Right lung (tissue), 10 donors: Measurements from ENCODE around the gene PLCB2. TPM values are rescaled to one million over a fixed set of nuclear protein-coding genes. Genes with fewer than 3 reads are reported as not detected.

Experiments used
- DNase-seq, 2 donors: peaks; one replicate each; pipeline ENCODE4 v3.0.0-alpha.2; 2013
- long read RNA-seq, 8 donors: transcript quantifications; one replicate each; lab custom pipeline, GENCODE V29; 2026
- polyA plus RNA-seq, 5 donors: library from polyadenylated mRNA; unstranded; fragments of 120-200 nt; gene quantifications; one replicate each; pipeline versions ENCODE4 v1.2.1 to v1.2.3, GENCODE V29; 2013; ENCODE audit warnings: inconsistent platforms in 1 of 5, low replicate concordance in 1 of 5; ENCODE audit not compliant: insufficient read length in 5 of 5, insufficient read depth in 1 of 5

PLCB2 gene
- 10 to 100 TPM; 10.1 to 20.7 (median 16.4) TPM for polyA plus RNA-seq
- long read RNA-seq, donor 1, result 0 reads
- long read RNA-seq, donor 2, result 0 reads
- long read RNA-seq, donor 3, partial matches to known transcripts, result 51 of 51 reads
- long read RNA-seq, donor 3, other reads (novel, unspliced or antisense), result 0 of 51 reads
- long read RNA-seq, donor 4, result 0 reads
- long read RNA-seq, donor 5, full-length matches to known transcripts, result 1 of 1 reads
- long read RNA-seq, donor 5, partial matches to known transcripts, result 0 of 1 reads
- long read RNA-seq, donor 5, other reads (novel, unspliced or antisense), result 0 of 1 reads
- long read RNA-seq, donor 6, result 0 reads
- long read RNA-seq, donor 7, result 0 reads
- long read RNA-seq, donor 8, result 0 reads

- DNase-seq, result no peak
Observed at GRCh38 chr15:40307421-40308211, at the start of gene PLCB2. TSS of gene PLCB2 (minus strand) at chr15:40307935. CDS start at chr15:40307672, 263 bp downstream.

DNA sequence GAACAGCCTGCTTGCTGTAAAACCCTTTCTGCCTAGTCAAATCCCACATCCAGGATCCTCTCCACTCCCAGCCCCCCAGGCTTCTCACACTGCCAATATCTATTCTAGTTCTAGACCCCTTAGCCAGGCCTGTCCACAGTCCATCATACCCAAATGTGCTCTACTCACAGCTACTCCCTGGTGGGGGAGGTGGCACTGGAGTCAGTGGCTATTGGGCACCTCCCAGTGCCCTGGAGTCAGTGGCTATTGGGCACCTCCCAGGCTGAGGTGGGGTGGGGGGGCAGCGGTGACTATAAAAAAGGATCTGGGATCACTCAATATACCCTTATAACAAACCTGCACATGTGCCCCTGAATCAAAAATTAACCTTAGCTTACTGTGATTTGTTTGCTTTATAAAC is 49.5 kb upstream of the PLCB2 start:
- no peak for DNase-seq

- DNase-seq, result no peak
Observed at GRCh38 chr15:40355976-40356585, 48.3 kb upstream of the PLCB2 start.

DNA sequence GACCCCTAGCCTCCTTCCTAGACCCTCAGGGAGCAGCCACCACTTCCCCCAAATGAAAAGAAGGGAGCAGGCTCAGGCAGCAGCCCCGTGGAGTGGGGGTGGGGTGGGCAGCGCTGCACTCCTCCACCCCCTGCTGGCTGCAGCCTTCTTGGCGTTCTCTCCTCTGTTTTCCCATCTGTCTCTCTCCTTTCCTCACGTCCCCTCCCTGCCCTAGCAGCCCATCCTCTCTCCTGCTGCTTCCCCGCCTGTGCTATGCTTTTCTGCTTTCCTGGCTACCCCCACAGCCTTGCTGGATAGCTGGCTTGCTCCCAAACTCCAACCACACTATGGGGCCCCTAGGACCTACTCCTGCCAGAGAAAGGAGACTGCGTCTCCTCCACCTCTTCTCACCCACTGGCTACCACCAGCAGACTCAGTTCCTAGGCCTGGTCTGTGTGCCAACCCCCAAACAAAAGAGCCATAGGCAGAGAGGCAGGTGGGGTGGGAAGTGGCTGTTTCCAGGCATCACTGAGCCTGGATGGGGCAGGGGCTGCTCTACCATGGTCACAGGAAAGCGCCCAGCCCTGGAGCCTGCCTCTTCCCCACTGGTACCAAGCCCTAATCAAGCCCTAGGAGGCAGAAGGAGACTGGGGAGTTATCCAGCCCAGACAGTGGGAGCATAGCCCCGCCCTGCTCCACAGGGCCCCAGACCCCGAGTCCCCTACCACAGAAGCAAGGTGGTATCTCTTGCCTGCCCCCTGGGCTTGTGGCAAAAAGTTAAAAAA is 46.9 kb upstream of the PLCB2 start:
- DNase-seq, result no peak

DNA sequence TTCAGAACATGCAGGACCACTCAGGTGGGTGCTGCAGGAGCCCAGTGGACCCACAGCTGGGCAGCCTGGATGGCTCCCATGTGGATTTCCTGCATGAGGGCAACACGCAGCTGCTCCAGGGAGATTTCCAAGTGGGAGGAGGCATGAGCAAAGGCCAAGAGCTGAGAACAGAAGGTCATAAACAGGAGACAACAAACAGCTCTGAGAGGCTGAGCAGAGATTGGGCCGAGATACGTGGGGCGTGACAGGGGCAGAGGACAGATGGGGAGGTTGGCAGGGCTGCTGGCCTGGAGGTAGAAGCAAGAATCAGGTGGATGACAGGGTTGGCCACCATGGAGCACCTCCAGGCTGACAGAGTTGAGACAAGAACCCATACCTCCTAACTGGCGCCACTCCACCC is 46.0 kb upstream of the PLCB2 start:
- no peak for DNase-seq

GRCh38 chr15:40352281-40352901 is 44.7 kb upstream of the PLCB2 start:
- DNase-seq, result no peak

DNA sequence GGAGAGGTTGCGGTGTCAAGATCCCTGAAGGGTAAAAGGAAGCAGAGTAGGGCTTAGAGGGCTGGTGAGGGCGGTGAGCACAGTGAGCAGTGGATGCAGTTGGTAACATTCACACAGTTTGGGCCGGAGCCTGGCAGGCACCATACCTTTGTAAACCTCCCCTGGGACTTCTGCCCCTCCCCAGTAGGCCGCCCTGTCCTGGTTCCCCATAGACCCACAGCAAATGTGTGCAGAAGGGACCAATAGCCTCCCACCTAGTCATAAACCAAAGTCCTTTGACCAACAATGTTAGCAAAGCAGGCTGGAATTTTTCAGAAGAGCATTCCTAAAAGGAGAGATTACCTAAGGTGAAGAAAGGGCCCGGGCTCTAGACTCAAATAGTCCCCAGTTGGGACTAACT is 41.4 kb upstream of the PLCB2 start:
- DNase-seq, result no peak

- no peak for DNase-seq
Observed at GRCh38 chr15:40348474-40348870, 40.7 kb upstream of the PLCB2 start.

DNA sequence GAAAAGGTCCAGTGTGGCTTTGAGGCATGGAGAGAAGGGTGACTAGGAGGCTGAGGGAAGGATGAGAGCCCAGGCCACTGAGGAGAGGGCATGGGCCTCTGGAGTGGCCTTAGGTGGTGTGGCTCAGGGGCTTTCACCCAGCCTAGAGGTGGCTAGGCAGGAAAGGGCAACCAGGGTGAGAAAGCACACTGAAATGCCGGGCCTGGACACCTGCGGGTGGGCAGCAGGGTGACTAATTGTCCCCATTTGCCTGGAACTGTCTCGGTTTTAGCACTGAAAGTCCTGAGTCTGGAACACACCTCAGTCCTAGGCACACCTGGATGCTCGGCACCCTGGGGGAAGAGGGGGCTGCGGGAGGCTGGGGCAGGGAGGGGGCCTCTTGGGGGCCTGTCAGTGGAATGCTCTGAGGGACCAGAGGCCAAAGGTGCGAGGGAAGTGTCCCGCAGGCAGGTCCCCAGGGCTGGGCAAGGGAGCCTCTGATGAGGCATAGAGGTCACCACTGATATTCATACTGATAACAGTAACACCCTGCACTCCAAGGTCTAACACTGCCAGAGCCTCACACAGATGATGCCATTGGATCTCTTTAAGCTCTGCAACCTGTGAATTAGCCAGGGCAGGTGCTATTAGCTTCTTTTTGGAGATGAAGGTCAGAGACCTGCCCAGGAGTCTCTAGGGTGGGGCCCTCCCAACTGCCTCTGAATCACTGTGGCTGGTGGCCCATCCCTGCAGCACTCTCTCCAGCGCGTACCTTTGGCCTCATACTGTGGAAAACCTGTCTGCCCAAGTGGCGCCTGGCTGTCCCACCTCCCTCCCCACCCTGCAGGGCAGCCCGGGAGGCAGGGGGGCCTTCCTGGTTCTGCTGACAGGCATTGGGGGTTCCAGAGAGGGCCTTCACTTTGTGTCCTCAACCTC is 40.1 kb upstream of the PLCB2 start:
- no peak for DNase-seq

DNA sequence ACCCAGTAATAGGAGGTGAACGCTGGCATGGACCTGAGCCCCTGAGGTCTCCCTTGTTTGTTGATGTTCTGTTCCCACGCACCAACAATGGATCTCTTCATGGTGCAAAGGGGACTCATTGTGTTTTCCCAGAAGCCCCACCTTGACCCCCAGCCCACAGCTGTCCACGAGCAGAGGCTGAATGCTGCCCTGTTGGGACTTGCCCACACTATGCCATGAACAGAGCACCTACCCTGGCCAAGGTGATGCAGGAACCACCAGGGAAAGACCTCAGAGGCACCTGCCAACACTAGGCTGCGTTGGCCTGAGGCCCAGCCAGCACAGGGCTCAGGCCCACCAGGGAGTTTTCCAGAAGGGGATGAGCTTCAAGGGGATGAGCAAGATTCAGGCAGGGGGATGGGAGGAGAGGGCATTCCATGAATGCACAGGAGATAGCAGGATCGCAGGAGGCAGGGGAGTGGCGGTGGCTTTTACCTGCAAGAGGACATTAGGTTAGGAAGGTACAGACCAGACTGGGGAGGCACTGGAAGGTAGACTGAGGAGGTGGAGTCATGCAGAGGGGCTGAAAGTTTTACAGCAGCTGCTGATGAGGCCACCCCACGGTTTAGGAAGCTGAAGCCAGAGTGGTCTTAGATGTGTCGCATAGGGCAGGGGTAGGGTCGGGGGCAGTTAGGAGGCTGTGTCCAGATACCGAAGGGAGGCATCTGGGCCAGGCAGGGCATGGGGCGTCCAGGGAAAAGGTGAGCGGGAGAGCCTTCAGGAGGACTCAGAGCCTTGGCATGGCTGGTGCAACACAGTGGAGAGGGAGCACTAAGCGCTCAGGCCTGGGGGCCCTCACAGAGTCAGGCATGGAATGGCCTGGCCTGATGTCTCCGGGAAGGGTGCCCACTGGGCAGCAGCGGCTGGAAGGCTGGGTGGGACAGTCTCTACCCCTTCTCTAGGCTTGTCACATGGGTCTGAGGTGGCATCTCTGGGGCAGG is 39.1 kb upstream of the PLCB2 start:
- DNase-seq, result no peak

GRCh38 chr15:40345867-40346578 is 38.3 kb upstream of the PLCB2 start:
- no peak for DNase-seq

DNA sequence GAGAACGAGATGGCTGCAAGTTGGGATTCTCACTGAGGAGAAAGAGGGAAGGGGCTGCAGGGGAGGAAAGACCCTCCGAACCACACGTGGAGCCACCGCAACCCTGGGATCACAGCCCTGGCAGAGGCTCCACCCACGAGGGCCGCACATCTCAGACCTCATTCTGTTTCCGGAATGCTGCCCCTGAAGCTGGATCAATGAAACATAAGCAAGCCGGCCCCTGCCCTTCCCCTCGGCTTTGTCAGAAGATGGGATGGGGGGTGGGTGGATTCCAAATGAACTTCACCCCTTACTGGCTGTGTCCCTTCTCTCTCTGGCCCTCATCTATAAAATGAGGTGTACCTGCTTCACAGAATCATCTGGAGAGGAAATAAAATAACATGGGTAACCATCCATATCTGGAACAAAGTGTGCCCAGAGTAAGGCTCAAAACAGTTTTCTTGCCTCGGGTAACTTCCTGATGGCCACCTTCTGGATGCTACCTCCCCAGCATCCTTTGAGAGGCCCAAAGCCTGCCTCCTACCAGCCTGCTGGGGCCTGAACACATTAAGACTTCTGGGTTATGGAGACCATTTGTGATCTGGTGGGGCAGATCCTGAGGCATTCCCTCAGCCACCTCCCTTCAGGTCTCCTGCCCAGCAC is 37.6 kb upstream of the PLCB2 start:
- no peak for DNase-seq

- no peak for DNase-seq
Observed at GRCh38 chr15:40344631-40345120, 36.9 kb upstream of the PLCB2 start.

DNA sequence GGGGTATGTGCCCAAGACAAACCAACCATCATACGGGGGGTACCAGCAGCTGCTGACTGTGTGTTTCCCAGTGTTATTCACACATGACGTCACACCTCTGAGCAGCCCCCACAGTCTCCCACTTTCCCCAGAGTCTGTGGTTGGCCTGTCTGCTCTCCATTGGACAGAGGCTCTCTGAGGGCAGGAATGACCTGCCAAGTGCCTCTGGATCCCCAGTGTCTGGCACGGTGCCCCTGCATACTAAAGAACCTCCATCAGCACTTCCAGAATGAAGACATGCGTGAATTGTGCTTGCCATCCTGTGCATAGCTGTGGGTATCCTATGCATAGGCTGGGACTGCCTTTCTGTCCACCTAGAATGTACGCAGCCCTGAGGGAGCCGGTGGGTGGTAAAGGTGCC is 36.5 kb upstream of the PLCB2 start:
- DNase-seq, result no peak

GRCh38 chr15:40343512-40343911 is 35.8 kb upstream of the PLCB2 start:
- no peak for DNase-seq

DNA sequence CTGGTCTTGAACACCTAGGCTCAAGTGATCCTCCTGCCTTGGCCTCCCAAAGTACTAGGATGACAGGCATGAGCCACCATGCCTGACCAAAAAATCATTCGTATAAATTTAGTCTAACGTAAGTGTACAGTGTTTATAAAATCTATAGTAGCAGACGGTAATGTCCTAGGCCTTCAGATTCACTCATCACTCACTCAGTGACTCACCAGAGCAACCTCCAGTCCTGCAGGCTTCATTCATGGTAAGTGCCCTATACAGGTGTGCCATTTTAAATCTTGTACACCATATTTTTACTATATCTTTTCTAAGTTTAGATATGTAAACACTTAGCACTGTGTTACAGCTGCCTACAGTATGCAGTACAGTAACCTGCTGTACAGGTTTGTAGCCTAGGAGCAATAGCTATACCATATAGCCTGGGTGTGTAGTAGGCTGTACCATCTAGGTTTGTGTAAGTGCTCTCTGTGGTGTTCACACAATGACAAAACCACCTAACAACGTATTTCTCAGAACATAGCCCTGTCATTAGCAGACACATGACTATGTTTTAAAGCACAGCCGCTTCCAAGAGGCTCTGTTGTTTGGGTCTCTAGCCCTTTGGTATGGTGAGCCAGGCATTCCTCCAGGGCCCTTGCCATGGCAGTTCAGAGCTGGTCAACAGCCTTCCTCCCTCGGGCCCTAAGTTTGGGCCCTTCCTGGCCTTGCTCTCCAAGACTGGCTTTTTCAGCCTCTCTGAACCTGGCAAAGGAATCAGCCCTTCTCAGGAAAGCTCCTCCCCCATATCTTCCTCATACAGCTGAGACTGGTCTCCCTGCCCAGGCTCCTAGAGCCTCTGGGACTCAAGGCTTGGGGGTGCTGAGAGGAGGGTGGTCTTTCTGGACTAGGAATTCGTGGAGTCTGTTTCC is 34.9 kb upstream of the PLCB2 start:
- no peak for DNase-seq
